CMK (cell line): Measurements from ENCODE around the gene RAP1GAP2.
"Not testable (repeated sequence)": the region's sequence is repeated elsewhere in the genome, so short reads cannot be mapped to it uniquely, and the experiment has no call there.

Experiments
- DNase-seq: peaks from one replicate; pipeline ENCODE4 v3.0.0-alpha.2; 2010; ENCODE audit warnings: low read depth

Gene RAP1GAP2

GRCh38 chr17:2967515-2967914, 171.3 kb downstream of the RAP1GAP2 start:
- DNase-seq: no peak

DNA sequence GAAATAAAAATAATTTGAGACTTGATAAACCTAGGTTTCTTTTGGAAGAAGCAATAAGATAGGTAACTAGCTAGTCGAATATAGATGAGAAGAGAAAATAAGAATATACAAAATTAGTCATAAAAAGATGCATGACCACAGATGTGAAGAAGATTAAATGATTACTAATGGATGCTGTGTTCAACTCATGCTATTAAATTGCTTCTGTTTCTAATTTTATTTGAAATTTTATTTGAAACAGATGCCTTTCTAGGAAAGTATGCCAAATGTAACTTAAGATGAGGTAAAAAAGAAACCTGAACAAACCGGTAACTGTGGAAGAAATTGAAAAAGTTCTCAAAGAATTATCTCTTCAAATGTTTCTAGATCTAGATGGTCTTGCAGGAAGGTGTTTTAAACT, 175.6 kb downstream of the RAP1GAP2 start:
- no peak for DNase-seq

DNA sequence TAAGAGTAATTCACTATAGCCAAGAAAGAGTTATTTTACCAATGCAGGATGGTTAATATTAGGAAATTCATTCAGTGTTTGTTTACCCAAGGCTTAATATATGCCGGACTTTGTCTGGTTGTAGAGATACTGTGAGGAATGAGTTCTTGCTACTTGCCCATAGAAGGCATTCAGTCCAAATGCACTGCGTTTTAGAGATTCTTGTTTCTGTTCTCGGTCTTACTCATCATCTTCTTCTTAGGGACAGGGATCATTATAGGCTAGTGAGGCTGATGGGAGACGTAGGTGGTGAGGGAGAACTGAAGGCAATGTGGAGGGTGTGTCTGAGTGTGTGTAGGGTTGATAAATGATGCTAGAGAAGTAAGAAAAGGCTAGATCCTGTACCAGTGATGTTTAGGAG, 176.5 kb downstream of the RAP1GAP2 start:
- no peak for DNase-seq

DNA sequence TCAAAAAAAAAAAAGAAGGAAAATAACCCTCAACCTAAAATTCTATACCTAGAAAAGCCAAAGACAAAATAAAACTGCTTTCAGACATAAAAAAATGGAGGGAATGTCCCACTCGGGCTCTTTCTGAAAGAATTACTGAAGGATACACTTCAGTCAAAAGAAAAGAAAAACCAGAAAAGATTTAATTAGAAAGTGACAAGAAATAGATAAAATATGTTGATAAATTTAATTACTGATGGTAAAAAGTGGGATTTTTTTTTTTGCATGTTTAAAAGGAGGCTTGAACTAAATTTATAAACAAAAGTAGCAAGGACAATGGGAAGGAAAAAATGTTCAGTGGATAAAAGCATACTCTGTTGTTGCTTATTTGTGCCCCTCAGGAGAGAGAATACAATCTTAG, 178.1 kb downstream of the RAP1GAP2 start:
- no peak for DNase-seq

DNA sequence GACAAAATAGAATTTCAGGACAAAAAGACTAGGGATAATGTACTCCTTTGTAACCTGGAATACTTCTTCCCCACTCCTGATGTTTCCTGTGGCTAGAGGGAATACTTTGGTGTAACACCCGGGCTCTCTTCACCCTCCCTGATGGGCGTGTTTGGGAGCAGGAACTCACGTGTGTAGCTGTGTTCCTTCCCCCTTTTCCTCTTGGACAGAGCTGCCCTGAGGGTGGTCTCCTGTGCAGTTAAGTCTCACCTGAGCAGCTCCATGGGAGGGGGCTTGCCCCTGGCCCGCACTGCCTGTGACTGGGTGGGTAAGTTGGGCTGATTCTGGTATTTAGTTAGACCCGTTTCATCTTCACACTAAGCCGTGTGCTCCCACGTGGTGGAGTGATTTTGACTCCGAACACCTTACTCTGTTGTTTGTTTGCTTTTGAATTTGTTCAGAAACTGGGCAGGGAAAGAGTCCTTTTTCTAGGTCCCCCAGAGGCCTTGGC, 179.3 kb downstream of the RAP1GAP2 start:
- DNase-seq: no peak

DNA sequence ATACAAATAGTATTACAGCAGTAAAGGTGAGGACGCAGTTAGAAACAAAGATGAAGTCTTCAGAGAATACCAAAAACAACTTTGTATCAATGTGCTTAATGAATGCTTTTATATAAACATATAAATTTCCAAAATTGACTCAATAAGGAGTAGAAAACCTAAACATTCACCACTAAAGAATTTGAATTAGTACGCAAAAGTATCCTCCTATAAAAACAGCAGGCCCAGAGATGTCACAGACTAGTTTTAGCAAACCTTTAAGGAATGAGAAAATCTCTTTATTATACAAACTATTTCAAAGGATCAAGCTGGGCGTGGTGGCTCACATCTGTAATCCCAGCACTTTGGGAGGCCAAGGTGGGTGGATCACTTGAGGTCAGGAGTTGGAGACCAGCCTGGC, 180.9 kb downstream of the RAP1GAP2 start:
- DNase-seq: no peak

- DNase-seq: no peak
These were observed 181.9 kb downstream of the RAP1GAP2 start for GRCh38 chr17:2978116-2978515.

- DNase-seq: no peak
These were observed 182.8 kb downstream of the RAP1GAP2 start for GRCh38 chr17:2978991-2979390.

DNA sequence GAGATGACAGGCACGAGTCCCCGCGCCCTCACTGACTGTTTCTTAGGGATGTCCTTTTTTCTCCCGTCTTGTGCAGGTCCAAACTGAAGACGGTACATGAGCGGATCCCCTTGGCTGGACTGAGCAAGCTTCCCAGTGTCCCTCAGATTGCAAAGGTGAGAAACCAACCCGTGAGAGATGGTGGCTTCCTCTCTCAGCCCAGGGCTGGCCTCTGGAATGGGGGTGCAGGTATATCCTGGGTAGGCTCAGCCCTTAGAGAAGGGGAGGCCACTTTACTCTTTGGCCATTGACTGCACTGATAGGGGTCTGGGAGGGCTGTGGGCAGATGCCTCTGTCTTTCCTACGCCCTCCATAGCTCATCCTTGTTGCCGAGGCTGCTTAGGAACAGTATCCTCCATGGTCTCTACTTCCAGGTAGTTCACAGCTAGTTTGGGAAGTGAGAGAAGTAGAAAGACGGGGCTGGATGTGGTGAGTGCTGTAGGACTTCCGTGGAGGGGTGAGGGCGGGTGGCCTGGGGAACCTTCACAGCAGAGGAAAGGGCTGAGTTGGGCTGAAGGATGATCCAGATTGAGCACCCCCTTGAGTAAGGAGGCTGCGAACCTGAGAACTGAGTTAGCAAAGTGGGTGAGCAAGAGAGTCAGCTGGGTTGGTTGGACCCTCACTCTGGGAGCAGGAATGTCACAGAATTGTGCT, 184.1 kb downstream of the RAP1GAP2 start:
- no peak for DNase-seq

DNA sequence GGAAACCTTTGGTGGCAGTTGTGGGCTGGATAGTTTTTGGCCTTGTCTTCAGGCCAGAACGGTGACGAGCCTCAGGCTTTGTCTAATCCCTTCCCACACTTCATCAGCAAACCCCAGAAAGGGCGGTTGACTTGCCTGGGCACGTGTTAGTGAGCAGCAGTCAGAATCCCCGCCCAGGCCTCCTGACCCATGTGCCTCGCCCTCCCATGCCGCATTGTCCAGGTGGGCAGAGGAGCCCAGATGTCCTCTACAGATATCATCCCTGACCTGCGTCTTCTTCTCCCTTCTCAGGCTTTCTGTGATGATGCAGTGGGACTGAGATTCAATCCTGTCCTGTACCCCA, 184.6 kb downstream of the RAP1GAP2 start:
- DNase-seq: no peak

DNA sequence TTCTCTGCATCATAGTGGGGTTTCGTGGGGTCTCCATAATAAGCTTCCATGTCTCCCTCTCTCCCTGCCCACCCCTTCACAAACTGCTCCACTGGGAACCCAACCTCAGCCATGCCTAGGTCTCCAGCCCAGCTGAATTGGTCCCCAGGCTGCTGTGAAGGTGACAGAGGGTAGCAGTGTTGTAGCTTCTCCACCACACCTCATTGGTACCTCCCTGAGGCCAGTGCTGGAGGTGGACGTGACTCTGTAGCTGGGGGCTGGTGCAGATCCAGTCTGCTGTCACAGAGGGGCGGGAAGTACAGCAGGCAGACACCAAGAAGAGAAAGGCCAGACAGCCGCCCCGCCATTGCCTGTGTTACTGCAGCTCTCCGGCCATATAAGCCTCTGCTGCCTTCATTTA, 185.1 kb downstream of the RAP1GAP2 start:
- no peak for DNase-seq

- DNase-seq: no peak
These were observed 186.6 kb downstream of the RAP1GAP2 start for GRCh38 chr17:2982854-2983253.

- no peak for DNase-seq
These were observed 187.0 kb downstream of the RAP1GAP2 start for GRCh38 chr17:2983255-2983654.

DNA sequence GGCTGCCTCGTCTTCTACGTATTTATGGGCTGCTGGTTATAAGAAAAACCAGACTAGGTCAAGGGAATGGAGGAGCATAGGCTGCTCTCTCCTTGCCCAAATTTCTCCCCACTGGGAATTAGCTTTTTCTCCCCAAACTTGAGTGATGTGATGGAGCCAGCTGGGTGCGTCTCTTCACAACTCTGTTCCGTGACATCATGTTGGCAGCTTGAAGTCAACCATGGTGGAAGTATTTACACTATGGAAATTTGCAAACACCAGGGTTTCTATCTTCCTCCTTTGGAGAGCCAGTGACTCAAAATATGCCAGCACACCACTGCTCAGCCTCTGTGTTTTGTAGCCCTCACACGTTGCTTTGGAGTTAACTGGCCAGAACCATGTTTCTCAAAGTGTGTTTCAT, 189.1 kb downstream of the RAP1GAP2 start:
- DNase-seq: no peak

- no peak for DNase-seq
These were observed 190.7 kb downstream of the RAP1GAP2 start for GRCh38 chr17:2986925-2987324.

GRCh38 chr17:2989396-2989795, 193.2 kb downstream of the RAP1GAP2 start:
- not testable (repeated sequence) for DNase-seq

GRCh38 chr17:2989855-2990254, 193.6 kb downstream of the RAP1GAP2 start:
- no peak for DNase-seq

DNA sequence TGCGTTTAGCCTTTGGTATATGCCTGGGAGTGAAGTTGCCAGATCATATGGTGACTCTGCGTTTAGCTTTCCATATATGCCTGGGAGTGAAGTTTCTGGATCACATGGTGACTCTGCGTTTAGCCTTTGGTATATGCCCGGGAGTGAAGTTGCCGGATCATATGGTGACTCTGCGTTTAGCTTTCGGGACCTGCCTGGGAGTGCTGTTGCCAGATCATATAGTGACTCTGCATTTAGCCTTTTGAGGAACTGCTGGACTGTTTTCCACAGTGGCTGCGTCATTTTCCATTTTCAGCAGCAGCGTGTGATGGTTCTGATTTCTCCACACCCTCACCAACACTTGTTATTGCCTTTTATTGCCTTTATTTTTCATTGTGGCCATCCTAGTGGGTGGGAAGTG, 194.2 kb downstream of the RAP1GAP2 start:
- DNase-seq: no peak

DNA sequence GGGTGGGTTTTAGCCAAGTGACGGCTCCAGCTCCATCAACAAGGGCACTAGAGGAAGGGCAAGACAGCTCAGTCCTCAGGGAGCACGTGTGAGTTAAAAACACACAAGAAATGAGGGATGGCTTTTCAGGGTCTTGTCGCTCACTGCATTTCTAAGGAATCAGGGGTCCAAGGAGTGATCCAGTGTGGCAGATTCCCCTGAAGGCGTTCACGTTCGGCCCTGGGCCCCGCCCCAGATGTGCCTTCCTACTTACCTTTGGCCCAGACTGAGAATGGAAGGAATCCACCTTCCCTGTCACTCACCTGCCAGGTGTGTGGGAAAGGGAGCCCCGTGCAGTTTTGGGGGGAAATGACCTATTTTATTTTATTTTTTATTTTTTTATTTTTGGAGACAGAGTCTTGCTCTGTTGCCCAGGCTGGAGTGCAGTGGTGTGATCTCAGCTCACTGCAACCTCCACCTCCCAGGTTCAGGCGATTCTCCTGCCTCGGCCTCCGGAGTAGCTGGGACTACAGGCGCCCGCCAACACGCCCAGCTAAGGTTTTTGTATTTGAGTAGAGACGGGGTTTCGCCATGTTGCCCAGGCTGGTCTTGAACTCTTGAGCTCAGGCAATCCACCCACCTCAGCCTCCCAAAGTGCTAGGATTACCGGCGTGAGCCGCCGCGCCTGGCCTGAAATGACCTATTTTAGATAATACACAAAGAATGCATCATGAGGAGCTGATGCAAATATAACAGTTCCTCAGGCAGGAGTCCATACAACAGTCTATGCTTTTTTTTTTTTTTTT, 195.3 kb downstream of the RAP1GAP2 start:
- not testable (repeated sequence) for DNase-seq

- no peak for DNase-seq
These were observed 198.2 kb downstream of the RAP1GAP2 start for GRCh38 chr17:2994441-2994840.

DNA sequence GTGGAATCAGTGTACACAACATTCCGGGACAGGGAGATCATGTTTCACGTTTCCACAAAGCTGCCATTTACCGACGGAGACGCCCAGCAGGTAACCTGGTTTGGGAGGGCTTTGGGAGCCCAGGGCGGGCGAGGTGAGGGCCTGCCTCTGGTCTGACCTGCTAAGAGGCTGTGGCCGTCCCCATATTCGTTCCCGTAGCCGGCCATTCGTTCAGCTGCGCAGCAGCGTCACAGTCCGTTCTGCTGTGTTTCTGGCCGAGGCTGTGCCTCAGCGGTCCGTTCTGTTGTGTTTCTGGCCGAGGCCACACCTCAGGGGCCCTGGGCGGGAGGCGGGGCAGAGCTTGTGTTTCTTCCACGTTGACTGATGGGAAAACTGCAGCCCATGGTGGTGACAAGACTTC, 199.1 kb downstream of the RAP1GAP2 start:
- DNase-seq: no peak

DNA sequence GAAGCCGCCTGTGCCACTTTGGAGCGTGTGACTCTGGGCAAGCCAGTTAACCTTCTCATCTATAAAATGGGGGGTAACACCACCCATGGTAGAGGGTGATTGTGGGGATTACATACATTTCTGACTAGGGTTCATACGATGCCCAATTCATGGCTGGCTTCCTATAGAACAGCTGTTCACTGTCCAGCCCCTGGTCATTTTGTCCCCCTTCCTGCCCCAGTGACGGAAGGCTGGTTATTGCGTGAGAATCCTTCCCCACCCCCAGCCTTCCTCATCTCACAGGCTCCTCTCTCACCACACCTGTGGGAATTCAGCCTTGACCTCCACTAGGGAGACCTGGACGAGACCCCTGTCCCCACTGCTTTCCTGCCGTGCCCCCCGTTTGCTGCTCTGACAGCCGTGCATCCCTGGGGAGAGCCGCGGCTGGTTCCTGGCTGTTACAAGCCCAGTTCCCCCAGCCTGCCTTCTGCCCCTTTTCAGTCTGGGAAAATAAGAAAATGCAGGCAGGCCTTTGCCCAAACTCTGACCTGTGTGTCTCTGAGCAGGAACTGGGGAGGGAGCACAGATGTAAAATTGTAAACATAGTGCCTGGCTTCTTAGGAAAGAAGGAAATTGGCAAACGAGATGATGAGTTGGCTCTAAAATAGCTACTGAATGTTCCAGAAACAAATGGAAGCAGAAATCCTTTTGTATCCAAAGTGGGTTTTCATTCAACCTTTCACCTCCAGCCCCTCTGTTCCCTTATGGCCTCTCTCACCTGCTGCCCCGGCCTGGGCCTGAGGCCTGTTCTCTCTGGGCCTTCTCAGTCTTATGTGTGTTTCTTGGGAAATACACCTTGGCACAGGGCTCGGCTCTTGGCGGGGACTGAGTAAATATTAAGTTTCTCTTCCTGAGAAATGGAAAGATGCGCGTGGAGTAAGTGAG, 199.9 kb downstream of the RAP1GAP2 start:
- DNase-seq: no peak
